GM12801 (cell line): ENCODE results near the gene GASK1A.

ENCODE experiments used
- TF ChIP-seq, protein P1 (sequence below): IDR thresholded peaks from one replicate; pipeline ENCODE4 v1.5.1; 2011; ENCODE audit warnings: control low read depth; ENCODE audit not compliant: insufficient read length; ENCODE audit errors: extremely low read depth

The GASK1A gene

DNA sequence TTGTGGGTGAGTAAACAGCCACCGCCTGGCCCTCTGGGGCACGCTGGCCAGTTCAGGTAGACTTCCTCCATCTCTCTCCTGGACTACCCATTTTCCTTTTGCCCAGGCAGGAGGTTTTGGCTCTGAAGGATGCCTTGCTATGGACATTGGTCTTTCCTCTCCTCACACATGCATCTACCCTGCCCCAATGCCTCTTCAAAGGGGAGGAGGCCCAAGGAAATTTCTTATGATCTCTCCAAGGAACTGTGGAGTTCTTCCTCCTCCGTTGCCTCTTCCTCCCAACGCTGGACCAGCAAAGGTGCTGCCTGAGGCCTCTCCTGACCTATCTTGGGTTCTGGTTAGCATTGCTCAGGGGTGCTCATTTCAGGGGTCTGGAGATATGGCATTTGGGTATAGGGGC, 93.2 kb downstream of the GASK1A start:
- TF ChIP-seq, protein P1, sequence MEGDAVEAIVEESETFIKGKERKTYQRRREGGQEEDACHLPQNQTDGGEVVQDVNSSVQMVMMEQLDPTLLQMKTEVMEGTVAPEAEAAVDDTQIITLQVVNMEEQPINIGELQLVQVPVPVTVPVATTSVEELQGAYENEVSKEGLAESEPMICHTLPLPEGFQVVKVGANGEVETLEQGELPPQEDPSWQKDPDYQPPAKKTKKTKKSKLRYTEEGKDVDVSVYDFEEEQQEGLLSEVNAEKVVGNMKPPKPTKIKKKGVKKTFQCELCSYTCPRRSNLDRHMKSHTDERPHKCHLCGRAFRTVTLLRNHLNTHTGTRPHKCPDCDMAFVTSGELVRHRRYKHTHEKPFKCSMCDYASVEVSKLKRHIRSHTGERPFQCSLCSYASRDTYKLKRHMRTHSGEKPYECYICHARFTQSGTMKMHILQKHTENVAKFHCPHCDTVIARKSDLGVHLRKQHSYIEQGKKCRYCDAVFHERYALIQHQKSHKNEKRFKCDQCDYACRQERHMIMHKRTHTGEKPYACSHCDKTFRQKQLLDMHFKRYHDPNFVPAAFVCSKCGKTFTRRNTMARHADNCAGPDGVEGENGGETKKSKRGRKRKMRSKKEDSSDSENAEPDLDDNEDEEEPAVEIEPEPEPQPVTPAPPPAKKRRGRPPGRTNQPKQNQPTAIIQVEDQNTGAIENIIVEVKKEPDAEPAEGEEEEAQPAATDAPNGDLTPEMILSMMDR, result no peak

DNA sequence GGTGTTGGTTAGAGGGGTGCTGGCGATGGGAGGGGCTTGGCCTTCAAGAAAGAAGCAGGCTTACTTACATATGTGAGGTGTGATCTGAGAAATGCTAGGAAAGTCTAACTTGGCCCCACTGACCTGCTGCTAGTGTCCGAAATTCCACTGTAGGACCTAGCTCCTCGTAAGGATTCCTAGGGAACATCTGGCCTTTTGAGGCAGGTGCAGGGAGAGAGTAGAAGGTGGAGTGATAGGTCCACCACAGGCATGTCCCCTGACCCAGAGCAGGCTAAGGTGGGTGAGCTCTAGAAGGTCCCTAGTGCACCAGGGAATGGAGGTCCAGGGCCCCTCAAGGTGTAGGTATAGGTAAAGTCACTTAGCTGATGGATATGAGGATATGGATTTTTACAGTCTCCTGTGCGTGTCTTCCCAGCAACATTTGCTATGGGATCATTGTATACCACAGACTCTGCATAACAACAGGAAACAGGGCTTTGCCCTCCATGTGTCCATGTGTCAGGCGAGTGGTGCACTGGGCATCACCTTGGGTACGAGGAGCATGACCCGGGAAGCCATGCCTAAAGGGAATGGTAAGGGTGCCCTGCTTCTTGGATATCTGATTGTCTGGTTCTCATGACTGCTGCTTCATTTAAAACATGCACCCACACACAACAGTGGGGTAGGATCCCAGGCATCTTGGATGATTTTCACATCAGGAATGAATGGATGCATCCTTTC, 94.2 kb downstream of the GASK1A start:
- TF ChIP-seq, protein P1, result no peak

GRCh38 chr3:43073836-43074220, 94.7 kb downstream of the GASK1A start:
- TF ChIP-seq, protein P1, result no peak

GRCh38 chr3:43074482-43074881, 95.4 kb downstream of the GASK1A start:
- TF ChIP-seq, protein P1, result no peak

DNA sequence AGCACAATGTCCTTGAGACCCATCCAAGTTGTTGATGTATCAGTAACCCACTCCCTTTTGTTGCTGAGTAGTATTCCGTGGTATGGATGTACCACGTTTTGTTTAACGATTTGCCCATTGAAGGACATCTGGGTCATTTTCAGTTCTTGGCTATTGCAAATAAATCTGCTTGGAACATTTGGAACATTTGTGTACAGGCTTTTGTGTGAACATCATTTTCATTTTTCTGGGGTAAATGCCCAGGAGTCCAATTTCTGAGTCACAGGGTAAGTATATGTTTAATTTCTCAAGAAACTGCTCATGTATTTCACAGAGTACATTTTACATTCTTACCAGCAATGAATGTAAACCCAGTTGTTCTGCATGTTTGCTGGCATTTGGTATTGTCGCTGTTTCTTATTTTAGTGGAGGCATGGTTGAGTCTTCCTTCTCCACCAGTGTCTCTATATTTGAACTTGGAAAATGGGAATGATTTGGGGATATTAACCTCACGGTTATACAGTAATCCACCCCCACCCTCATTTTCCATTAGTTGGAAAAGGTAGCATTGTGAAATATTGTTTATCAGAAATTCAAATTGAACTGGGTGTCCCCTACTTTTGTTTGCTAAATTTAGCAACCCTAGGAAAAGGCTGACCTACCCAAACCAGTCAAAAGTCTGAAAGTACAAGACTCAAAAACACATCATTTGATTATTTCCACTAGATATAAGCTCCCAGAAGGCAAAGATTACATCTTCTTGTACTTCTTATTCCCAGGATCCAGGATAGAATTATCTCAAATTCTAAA, 96.0 kb downstream of the GASK1A start:
- TF ChIP-seq, protein P1, result no peak

GRCh38 chr3:43075904-43076661, 97.0 kb downstream of the GASK1A start:
- TF ChIP-seq, protein P1, result no peak

GRCh38 chr3:43076857-43077256, 97.7 kb downstream of the GASK1A start:
- TF ChIP-seq, protein P1, result no peak
